HG03045 (cell line): ENCODE results near the gene CAMK2A.

Source experiments
- ATAC-seq: cut with Tn5 transposase; IDR thresholded peaks from one replicate; pipeline ENCODE4 v1.9.1; 2021; ENCODE audit warnings: mild to moderate bottlenecking, moderate library complexity; ENCODE audit not compliant: unreplicated experiment

CAMK2A gene

GRCh38 chr5:150317048-150318003, 27.8 kb upstream of the CAMK2A start:
- no peak for ATAC-seq

GRCh38 chr5:150316320-150316719, 26.7 kb upstream of the CAMK2A start:
- no peak for ATAC-seq

- no peak for ATAC-seq
Measured at GRCh38 chr5:150315245-150315644, 25.7 kb upstream of the CAMK2A start.

GRCh38 chr5:150313921-150314716, 24.5 kb upstream of the CAMK2A start:
- no peak for ATAC-seq

GRCh38 chr5:150313501-150313900, 23.9 kb upstream of the CAMK2A start:
- ATAC-seq = no peak

- no peak for ATAC-seq
Measured at GRCh38 chr5:150312518-150312917, 22.9 kb upstream of the CAMK2A start.

GRCh38 chr5:150311015-150311692, 21.6 kb upstream of the CAMK2A start:
- ATAC-seq = no peak

- ATAC-seq = no peak
Measured at GRCh38 chr5:150310246-150310645, 20.7 kb upstream of the CAMK2A start.

- ATAC-seq = no peak
Measured at GRCh38 chr5:150309886-150310239, 20.3 kb upstream of the CAMK2A start.

GRCh38 chr5:150309101-150309885, 19.7 kb upstream of the CAMK2A start:
- ATAC-seq = no peak

- ATAC-seq = no peak
Measured at GRCh38 chr5:150307617-150308426, 18.2 kb upstream of the CAMK2A start.

GRCh38 chr5:150306775-150307174, 17.2 kb upstream of the CAMK2A start:
- ATAC-seq = no peak

- no peak for ATAC-seq
Measured at GRCh38 chr5:150305557-150305956, 16.0 kb upstream of the CAMK2A start.

GRCh38 chr5:150305095-150305494, 15.5 kb upstream of the CAMK2A start:
- ATAC-seq = no peak

GRCh38 chr5:150304481-150305081, 15.0 kb upstream of the CAMK2A start:
- no peak for ATAC-seq

GRCh38 chr5:150303660-150304386, 14.2 kb upstream of the CAMK2A start:
- ATAC-seq = no peak

GRCh38 chr5:150303070-150303615, 13.6 kb upstream of the CAMK2A start:
- ATAC-seq = no peak

- no peak for ATAC-seq
Measured at GRCh38 chr5:150302301-150303069, 12.9 kb upstream of the CAMK2A start, which contains the start of gene ARSI. Gene ARSI (minus strand): TSS chr5:150302905. CDS start chr5:150302373, 532 bp downstream.
